SK-N-SH (cell line): ENCODE results near the gene ZEB1.

ENCODE experiments used
- CHD2 ChIP-seq: fragments of 150-350 bp; IDR thresholded peaks from 2 replicates; pipeline ENCODE4 v1.6.1; 2018; ENCODE audit warnings: low read length; ENCODE audit not compliant: partially characterized antibody
- CTCF ChIP-seq: fragments of 200-600 bp; sonication (generic); IDR thresholded peaks from 2 replicates; pipeline ENCODE4 v1.6.1; 2017; ENCODE audit warnings: antibody characterized with exemption, mild to moderate bottlenecking, moderate library complexity
- FOXJ3 ChIP-seq: sonication (generic); formaldehyde crosslinking; IDR thresholded peaks from 2 replicates; pipeline ENCODE4 v1.5.1; 2020; ENCODE audit warnings: mild to moderate bottlenecking, missing genetic modification reagents
- MAX ChIP-seq: IDR thresholded peaks from 2 replicates; pipeline ENCODE4 v1.4.0; 2012; ENCODE audit warnings: low read depth
- POLR2AphosphoS5 ChIP-seq: IDR thresholded peaks from 2 replicates; pipeline ENCODE4 v1.6.1; 2012; ENCODE audit warnings: low read depth, low read length
- REST ChIP-seq: IDR thresholded peaks from 2 replicates; pipeline ENCODE4 v1.6.1; 2012; ENCODE audit warnings: mild to moderate bottlenecking, low read depth, low read length, moderate library complexity
- TCF12 ChIP-seq: IDR thresholded peaks from 2 replicates; pipeline ENCODE4 v1.4.0; 2012
- USF2 ChIP-seq: fragments of 150-350 bp; IDR thresholded peaks from 2 replicates; pipeline ENCODE4 v1.6.1; 2017; ENCODE audit warnings: antibody characterized with exemption, low read length, low read depth, borderline replicate concordance
- YY1 ChIP-seq: IDR thresholded peaks from 2 replicates; pipeline ENCODE4 v1.4.0; 2012; ENCODE audit warnings: low read depth, mild to moderate bottlenecking
- ZBTB33 ChIP-seq: IDR thresholded peaks from 2 replicates; pipeline ENCODE4 v1.4.0; 2012; ENCODE audit warnings: low read depth, borderline replicate concordance

DNA sequence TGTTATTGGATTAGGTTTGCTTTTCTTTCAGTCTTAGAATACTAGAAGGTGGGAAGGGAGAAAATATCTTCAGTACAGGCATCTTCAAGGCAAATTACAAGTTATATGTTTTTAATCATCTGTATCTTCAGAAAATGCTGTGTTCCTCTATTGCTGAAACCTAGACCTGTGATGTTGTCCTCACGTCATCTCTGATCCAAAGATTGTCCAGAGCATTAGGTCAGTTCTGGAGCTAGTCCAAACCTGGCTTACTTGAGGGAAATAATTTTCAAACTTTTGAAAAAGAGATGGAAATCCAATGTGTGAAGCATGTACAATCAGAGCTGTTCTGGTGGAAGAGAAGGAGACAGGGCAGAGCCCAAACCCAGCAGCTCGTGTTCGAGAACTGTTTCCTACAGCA is 217.3 kb downstream of the ZEB1 start:
- TF ChIP-seq CTCF, result no peak
- TF ChIP-seq TCF12, result no peak
- no peak for TF ChIP-seq REST
- TF ChIP-seq USF2, result no peak
- TF ChIP-seq CHD2, result no peak
- no peak for TF ChIP-seq MAX
- TF ChIP-seq FOXJ3 (CRISPR knock-in tag), result no peak
- no peak for TF ChIP-seq YY1
- TF ChIP-seq ZBTB33, result no peak
- no peak for TF ChIP-seq POLR2AphosphoS5
